Measurements from ENCODE around the gene PLCXD1.
"Not testable (repeated sequence)": the region's sequence is repeated elsewhere in the genome, so short reads cannot be mapped to it uniquely, and the experiment has no call there.

The PLCXD1 gene

DNA sequence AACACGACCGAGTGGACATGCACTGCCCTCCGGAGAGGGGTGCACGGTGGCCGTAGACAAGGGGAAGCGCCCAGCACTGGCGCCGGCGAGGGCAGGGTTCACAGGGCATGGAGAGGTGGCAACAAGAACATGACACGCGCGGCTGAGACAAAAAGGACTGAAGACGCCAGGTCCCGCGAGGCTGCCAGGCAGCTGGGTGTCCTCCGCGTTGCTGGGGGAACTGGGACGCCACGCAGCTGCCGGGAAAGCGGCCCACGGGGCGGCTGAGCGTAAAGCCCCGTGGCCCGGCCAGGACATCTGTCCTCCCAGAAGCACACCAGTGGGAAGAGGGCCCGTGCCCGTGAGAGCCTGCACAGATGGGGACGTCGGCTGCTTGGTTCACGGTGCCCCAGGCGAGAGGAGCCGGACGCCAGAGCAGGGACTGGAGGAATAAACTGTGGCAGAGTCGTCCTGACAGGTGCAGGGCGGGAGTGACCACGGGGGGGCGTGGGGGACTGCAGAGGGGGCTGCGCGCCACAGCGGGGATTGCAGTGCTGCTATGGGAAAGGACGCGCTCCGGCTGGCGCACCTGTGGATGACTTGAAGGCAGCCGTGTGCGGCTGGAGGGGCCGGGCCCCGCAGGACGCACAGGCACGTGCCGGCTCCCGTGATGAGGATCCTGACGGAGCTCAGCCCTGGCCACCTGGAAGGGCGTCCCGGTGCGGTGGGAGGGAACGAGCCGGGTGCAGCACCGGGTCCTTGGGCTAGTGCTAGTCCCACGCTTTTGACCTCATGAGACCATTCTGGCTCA lies 69.5 kb downstream of the PLCXD1 start:
- peaks cover 0 to 26% (median 12%) of the 10 kb centered on the region in 5 donors for H3K36me3 ChIP-seq (ENCODE audit: control insufficient read depth in 5 of 5, insufficient read depth in 5 of 5, low read length in 5 of 5)
- no peaks in the 10 kb centered on the region for H3K9me3 ChIP-seq (ENCODE audit: control insufficient read depth in 5 of 5, low read length in 5 of 5)
- no peak overlapping the region for H3K4me3 ChIP-seq (ENCODE audit: low read depth in 1 of 5, low read length in 5 of 5)
- no peak overlapping the region for H3K9ac ChIP-seq (ENCODE audit: low read length in 5 of 5)
- H3K4me1 ChIP-seq (ENCODE audit: control insufficient read depth in 5 of 5, insufficient read depth in 5 of 5, low read length in 5 of 5): no peaks in the 10 kb centered on the region
- H3K27ac ChIP-seq (ENCODE audit: low read depth, low read length): no peak overlapping the region
- no peaks in the 10 kb centered on the region for H3K27me3 ChIP-seq (ENCODE audit: control insufficient read depth in 5 of 5, insufficient read depth in 4 of 5, low read length in 5 of 5)

DNA sequence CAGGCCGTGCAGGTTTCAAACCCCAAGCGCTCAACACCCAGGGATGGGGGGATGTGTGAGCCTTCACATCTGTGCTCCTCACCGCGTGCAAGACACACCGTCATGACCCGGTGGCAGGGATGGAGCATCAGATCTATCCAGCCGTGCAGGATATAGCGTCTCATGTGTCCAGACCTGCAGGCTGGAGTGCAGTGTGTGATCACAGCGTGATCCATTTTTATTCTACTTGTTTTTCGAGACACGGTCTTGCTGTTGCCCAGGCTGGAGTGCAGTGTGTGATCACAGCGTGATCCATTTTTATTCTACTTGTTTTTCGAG lies 70.1 kb downstream of the PLCXD1 start:
- H3K27ac ChIP-seq (ENCODE audit: low read depth, low read length); H3K9me3 ChIP-seq (ENCODE audit: control insufficient read depth in 5 of 5, low read length in 5 of 5); H3K4me3 ChIP-seq (ENCODE audit: low read depth in 1 of 5, low read length in 5 of 5); H3K9ac ChIP-seq (ENCODE audit: low read length in 5 of 5); H3K4me1 ChIP-seq (ENCODE audit: control insufficient read depth in 5 of 5, insufficient read depth in 5 of 5, low read length in 5 of 5); H3K27me3 ChIP-seq (ENCODE audit: control insufficient read depth in 5 of 5, insufficient read depth in 4 of 5, low read length in 5 of 5): not testable (repeated sequence)
- peaks cover 0 to 30% (median 12%) of the 10 kb centered on the region in 5 donors for H3K36me3 ChIP-seq (ENCODE audit: control insufficient read depth in 5 of 5, insufficient read depth in 5 of 5, low read length in 5 of 5)

DNA sequence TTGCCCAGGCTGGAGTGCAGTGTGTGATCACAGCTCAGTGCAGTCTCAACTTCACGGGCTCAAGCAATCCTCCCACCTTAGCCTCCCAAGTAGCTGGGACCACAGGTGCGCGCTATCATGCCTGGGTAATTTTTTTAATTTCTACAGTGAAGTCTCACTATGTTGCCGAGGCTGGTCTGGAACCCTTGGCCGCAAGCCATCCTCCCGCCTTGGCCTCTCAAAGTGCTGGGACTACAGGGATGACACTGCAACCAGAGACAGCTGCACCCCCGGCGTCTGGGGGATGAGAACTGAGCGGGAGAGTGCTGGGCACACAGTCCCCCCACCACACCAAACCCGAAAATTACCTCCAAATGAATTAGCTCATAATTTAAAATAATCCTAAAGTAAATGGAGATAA lies 70.6 kb downstream of the PLCXD1 start:
- Histone ChIP-seq H3K4me1 (ENCODE audit: control insufficient read depth in 5 of 5, insufficient read depth in 5 of 5, low read length in 5 of 5) (no peaks in the 10 kb centered on the region), H3K36me3 (ENCODE audit: control insufficient read depth in 5 of 5, insufficient read depth in 5 of 5, low read length in 5 of 5) (peaks cover 0 to 27% (median 10%) of the 10 kb centered on the region in 5 donors), H3K27ac (ENCODE audit: low read depth, low read length) (no peak overlapping the region), H3K9me3 (ENCODE audit: control insufficient read depth in 5 of 5, low read length in 5 of 5) (no peaks in the 10 kb centered on the region), H3K9ac (ENCODE audit: low read length in 5 of 5) (no peak overlapping the region), H3K4me3 (ENCODE audit: low read depth in 1 of 5, low read length in 5 of 5) (no peak overlapping the region), H3K27me3 (ENCODE audit: control insufficient read depth in 5 of 5, insufficient read depth in 4 of 5, low read length in 5 of 5) (no peaks in the 10 kb centered on the region)

DNA sequence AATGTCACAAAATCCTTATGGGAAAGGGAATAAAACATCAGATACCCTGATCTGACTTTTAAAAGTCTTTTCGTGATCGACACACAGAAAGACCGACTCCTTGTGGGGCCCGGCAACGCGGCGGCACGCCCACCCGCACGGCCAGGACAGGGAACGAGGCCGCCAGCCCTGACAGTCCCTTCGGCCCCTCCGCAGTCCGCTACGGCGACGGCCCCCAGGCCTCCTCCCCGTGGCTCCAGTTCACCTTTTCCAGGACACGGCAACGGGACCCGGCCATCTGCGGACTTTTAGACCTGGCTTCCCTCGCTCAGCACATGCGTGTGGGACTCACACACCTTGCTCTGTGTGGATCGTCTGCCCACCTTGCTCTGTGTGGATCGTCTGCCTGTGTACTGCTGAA lies 71.0 kb downstream of the PLCXD1 start:
- H3K27ac ChIP-seq (ENCODE audit: low read depth, low read length): no peak overlapping the region
- H3K4me3 ChIP-seq (ENCODE audit: low read depth in 1 of 5, low read length in 5 of 5): no peak overlapping the region
- no peak overlapping the region for H3K9ac ChIP-seq (ENCODE audit: low read length in 5 of 5)
- H3K9me3 ChIP-seq (ENCODE audit: control insufficient read depth in 5 of 5, low read length in 5 of 5): no peaks in the 10 kb centered on the region
- peaks cover 0 to 22% (median 5%) of the 10 kb centered on the region in 5 donors for H3K36me3 ChIP-seq (ENCODE audit: control insufficient read depth in 5 of 5, insufficient read depth in 5 of 5, low read length in 5 of 5)
- no peaks in the 10 kb centered on the region for H3K4me1 ChIP-seq (ENCODE audit: control insufficient read depth in 5 of 5, insufficient read depth in 5 of 5, low read length in 5 of 5)
- H3K27me3 ChIP-seq (ENCODE audit: control insufficient read depth in 5 of 5, insufficient read depth in 4 of 5, low read length in 5 of 5): no peaks in the 10 kb centered on the region

DNA sequence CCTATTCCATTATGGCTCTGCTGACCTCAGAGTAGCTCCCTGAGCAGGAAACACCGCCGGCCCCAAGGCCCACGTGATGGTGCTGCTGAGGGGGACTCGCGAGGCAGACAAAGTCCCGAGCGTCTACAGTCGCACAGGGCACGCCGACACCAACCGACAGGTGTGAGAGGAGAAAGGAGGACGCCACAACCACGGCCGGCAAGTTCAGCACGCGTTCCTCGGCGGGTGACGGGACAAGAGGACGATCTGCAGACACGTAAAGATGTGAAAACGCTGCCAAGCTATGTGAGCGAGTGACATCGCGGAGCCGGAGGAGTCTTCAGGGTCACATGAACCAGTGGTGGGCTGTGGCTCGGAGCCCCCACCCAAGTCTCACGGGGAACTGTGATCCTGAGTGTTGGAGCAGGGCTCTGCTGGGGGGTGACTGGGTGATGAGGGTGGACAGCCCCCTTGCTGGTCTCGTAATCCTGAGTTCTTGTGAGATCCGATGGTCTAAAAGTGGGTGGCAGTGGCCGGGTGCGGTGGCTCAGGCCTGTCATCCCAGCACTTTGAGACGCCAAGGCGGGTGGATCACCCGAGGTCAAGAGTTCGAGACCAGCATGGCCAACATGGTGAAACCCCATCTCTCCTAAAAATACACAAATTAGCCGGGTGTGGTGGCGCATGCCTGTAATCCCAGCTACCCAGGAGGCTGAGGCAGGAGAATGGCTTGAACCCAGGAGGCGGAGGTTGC lies 71.6 kb downstream of the PLCXD1 start:
- Histone ChIP-seq H3K4me3 (ENCODE audit: low read depth in 1 of 5, low read length in 5 of 5) (no peak overlapping the region), H3K27me3 (ENCODE audit: control insufficient read depth in 5 of 5, insufficient read depth in 4 of 5, low read length in 5 of 5) (no peaks in the 10 kb centered on the region), H3K4me1 (ENCODE audit: control insufficient read depth in 5 of 5, insufficient read depth in 5 of 5, low read length in 5 of 5) (no peaks in the 10 kb centered on the region), H3K27ac (ENCODE audit: low read depth, low read length) (no peak overlapping the region), H3K9me3 (ENCODE audit: control insufficient read depth in 5 of 5, low read length in 5 of 5) (no peaks in the 10 kb centered on the region), H3K36me3 (ENCODE audit: control insufficient read depth in 5 of 5, insufficient read depth in 5 of 5, low read length in 5 of 5) (peaks cover 0 to 21% (median 5%) of the 10 kb centered on the region in 5 donors), H3K9ac (ENCODE audit: low read length in 5 of 5) (no peak overlapping the region)

All from subcutaneous abdominal adipose tissue (tissue), 5 donors.